Mucosa of descending colon (tissue), 3 donors: ENCODE data around the gene LCN10. TPM values are rescaled to one million over a fixed set of nuclear protein-coding genes. Genes with fewer than 3 reads are reported as not detected.
A peak's percentile ranks its signal among the peaks of the same experiment; 100 is the strongest.

Experiments used
- ATAC-seq: fragments of 200-7000 bp; cut with Tn5 transposase; one replicate; pipeline ENCODE4 v1.9.1; 2020; ENCODE audit warnings: mild to moderate bottlenecking, moderate library complexity
- DNase-seq, 3 donors: peaks; one replicate each; pipeline ENCODE4 v3.0.0-alpha.2; 2020
- H3K36me3 ChIP-seq: fragments of 200-600 bp; one replicate; pipeline ENCODE4 v1.8.0; 2021; ENCODE audit warnings: low read depth, mild to moderate bottlenecking
- H3K4me1 ChIP-seq: fragments of 200-600 bp; one replicate; pipeline ENCODE4 v1.8.0; 2021; ENCODE audit warnings: low read depth, mild to moderate bottlenecking
- H3K4me3 ChIP-seq: fragments of 200-600 bp; one replicate; pipeline ENCODE4 v1.8.0; 2021; ENCODE audit warnings: mild to moderate bottlenecking
- H3K9me3 ChIP-seq: fragments of 200-600 bp; one replicate; pipeline ENCODE4 v1.8.0; 2021; ENCODE audit warnings: mild to moderate bottlenecking
- CTCF ChIP-seq: fragments of 200-600 bp; IDR thresholded peaks from one replicate; pipeline ENCODE4 v1.8.0; 2022; ENCODE audit warnings: antibody characterized with exemption, mild to moderate bottlenecking
- intact Hi-C, 2 donors: fragments of 100-400 bp; cut with DNase I in 1 of 2; cut with micrococcal nuclease in 1 of 2; formaldehyde crosslinking; loops; one replicate each; pipeline versions ENCODE4 v1.11.0 to v1.11.1; 2022; cut with DNase I, micrococcal nuclease
- total RNA-seq, 3 donors: library from RNA; stranded (reverse); fragmentation: NEBNext Ultra II Directional in 2 of 3; extraction: Animal tissue kit (Norgen Biotek cat#: 25700) in 2 of 3; gene quantifications; one replicate each; pipeline versions ENCODE4 v1.2.1 to v1.2.4, GENCODE V29; 2021 to 2023
- donor health status: DM: no; HTN: no; CAD: no; lungs with moderate emphysema.
- donor health status: DM: no; HTN: no; CAD: no.
- donor health status: DM: no; HTN: yes; CAD: no.

The LCN10 gene
- total RNA-seq, 3 donors from 2014 or later: 0.12 to 5.1 (median 2.7) TPM

- H3K4me1 ChIP-seq: peaks cover 33% of the 10 kb centered on the region
- intact Hi-C loops: no loop called here
Observed at GRCh38 chr9:136693135-136693489, 49.6 kb downstream of the LCN10 start.

GRCh38 chr9:136692185-136693134 is 50.3 kb downstream of the LCN10 start:
- intact Hi-C loops: no loop called here
- Histone ChIP-seq H3K9me3 (no peaks in the 10 kb centered on the region), H3K36me3 (no peaks in the 10 kb centered on the region), H3K4me3 (no peak overlapping the region), H3K4me1 (peaks cover 40% of the 10 kb centered on the region)
- no peak for ATAC-seq
- no peak for TF ChIP-seq CTCF
- DNase-seq: peak in 2 of 3 donors; percentile 46 to 63

More at GRCh38 chr9:136693135-136693489, 49.6 kb downstream of the LCN10 start:
- no peak for TF ChIP-seq CTCF
- peak in 1 of 3 donors; percentile 52 for DNase-seq
- Histone ChIP-seq H3K4me3 (no peak overlapping the region), H3K36me3 (no peaks in the 10 kb centered on the region), H3K9me3 (no peaks in the 10 kb centered on the region)
- no peak for ATAC-seq

GRCh38 chr9:136691316-136692184 is 51.2 kb downstream of the LCN10 start:
- Histone ChIP-seq H3K36me3 (no peaks in the 10 kb centered on the region), H3K4me3 (no peak overlapping the region), H3K4me1 (peaks cover 40% of the 10 kb centered on the region), H3K9me3 (no peaks in the 10 kb centered on the region)
- ATAC-seq (no peak), DNase-seq (peak in 1 of 3 donors; percentile 35)
- intact Hi-C loops: no loop called here
- no peak for TF ChIP-seq CTCF

- no peak overlapping the region for H3K4me3 ChIP-seq
- ATAC-seq (no peak), DNase-seq (peak in 1 of 3 donors; percentile 37)
- TF ChIP-seq CTCF: no peak
- peaks cover 44% of the 10 kb centered on the region for H3K4me1 ChIP-seq
- H3K36me3 ChIP-seq: no peaks in the 10 kb centered on the region
- no peaks in the 10 kb centered on the region for H3K9me3 ChIP-seq
- intact Hi-C loops: no loop called here
Observed at GRCh38 chr9:136690806-136691261, 51.9 kb downstream of the LCN10 start.

- ATAC-seq (no peak), DNase-seq (peak in 1 of 3 donors; percentile 45)
- TF ChIP-seq CTCF: no peak
- intact Hi-C loops: no loop called here
- Histone ChIP-seq H3K9me3 (no peaks in the 10 kb centered on the region), H3K36me3 (no peaks in the 10 kb centered on the region), H3K4me3 (no peak overlapping the region), H3K4me1 (peaks cover 44% of the 10 kb centered on the region)
Observed at GRCh38 chr9:136690104-136690805, 52.5 kb downstream of the LCN10 start.
